Fibroblast of the conjunctiva (primary cell): ENCODE results near the gene MEN1.

Experiments used
- DNase-seq: peaks from one replicate; pipeline ENCODE4 v3.0.0-alpha.2; 2010; ENCODE audit warnings: low read depth

MEN1 gene

DNA sequence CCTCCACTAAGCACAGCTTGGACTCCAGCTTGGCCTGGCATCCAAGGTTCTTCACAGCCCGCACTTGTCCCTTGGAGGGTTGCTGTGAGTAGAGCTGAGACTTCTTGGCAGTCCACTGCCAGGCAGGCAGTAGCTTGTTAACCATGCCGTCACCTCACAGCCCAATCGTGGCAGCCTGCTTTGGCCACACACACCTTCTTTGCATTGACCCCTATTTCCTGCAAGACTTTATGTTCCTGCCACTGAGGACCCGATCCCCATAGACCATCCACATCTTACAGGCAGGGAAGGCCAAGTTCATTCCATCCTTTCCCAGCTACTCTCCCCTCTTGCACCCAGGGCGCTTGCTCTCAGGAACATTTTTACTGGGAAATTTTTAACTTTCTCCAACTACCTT lies 48.1 kb downstream of the MEN1 start:
- DNase-seq = no peak

DNA sequence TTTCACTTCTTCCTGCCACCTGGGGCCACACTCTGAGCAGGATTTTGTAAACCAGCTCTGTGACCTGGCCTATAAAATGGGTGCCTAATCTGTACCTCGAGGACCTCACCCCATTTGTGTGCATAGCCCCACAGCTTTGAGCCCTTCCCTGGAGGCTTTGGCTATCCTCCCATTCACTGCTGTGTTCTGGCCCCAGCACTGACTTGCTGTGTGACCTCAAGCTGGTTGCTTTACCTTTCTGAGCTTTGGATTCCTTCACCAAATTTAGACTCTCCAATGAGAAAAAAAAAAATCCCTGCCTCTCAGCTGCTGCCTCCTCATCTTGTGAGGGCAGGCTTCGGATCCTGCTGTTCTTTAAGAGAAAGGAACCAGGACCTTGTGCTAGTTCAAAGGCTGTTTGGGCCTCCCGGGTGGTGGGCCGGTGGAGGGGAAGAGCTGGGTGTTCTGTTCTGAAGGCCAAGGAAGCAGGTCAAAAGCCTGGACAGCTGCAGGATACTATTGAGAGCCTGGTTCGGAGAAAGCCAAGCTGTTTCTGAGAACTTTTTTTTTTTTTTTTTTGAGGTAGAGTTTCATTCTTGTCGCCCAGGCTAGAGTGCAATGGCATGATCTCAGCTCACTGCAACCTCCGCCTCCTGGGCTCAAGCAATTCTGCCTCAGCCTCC lies 49.5 kb downstream of the MEN1 start:
- DNase-seq = no peak

- peak; percentile 70 for DNase-seq
These were observed 50.3 kb downstream of the MEN1 start, which contains the start of gene PYGM for GRCh38 chr11:64759722-64760719. Gene PYGM (minus strand): TSS chr11:64759974. CDS start chr11:64759898, 76 bp downstream.

DNA sequence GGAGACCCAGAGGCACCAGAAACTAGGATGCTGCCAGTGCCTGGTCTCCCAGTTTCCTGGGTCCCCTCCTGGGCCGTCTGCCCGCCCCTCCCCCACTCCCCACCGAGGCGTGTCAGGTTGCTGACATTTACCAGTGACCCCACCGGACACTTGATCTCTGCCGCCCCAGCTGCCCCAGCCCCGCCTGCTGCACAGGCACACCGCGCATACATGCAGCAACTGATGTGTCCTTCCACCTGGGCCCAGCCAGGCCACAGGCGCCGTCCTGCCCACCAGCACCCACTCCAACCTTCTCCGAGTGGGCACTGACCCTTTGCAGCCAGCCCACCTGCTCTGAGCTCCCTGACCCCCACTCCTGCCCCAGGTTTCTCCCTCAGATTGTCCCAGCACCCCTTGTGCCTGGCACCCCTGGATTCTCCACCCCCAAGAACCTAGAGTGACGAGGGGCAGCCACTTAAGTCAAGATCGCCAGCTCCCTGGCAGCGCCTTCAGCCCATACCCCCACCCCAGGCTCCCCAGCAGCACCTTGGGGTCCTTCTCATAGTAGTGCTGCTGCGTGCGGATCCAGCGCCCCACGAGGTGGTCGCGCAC lies 51.1 kb downstream of the MEN1 start:
- DNase-seq = no peak

DNA sequence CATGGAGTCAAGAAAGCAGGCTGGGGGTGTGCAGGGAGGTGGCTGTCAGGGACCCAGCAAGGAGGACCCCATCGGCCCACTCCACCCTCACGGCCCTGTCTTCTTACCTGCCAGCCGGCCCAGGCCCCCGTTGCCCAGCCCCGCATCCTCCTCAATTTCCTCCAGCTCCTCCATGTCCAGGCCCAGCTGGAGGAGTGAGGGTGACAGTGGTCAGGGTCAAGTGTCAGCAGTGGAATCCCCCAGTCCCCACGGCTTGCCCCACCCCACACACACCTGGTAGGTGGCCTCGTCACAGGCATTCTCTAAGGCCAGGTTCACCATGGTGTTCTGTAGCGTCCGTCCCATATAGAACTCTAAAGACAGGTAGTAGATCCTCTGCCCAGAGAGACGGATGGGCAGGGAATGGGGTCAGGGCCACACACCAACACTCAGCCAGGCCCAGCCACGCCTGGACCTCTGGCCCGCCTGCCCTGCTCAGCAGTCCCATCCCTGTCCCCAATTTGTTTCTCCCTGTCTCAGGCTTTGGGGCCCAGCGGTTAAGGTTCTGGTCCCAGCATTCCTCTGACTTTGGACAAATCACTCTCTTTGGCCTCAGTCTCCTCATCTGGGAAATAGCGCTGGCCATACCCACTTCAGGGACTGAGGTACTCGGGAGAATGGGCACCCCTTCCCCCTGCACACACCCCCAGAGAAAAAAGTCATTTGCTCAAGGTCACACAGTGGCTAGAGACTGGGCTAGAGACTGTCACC lies 51.8 kb downstream of the MEN1 start:
- DNase-seq = no peak

GRCh38 chr11:64757549-64758329 lies 52.6 kb downstream of the MEN1 start:
- DNase-seq = no peak

GRCh38 chr11:64755681-64756361 lies 54.5 kb downstream of the MEN1 start:
- no peak for DNase-seq

DNA sequence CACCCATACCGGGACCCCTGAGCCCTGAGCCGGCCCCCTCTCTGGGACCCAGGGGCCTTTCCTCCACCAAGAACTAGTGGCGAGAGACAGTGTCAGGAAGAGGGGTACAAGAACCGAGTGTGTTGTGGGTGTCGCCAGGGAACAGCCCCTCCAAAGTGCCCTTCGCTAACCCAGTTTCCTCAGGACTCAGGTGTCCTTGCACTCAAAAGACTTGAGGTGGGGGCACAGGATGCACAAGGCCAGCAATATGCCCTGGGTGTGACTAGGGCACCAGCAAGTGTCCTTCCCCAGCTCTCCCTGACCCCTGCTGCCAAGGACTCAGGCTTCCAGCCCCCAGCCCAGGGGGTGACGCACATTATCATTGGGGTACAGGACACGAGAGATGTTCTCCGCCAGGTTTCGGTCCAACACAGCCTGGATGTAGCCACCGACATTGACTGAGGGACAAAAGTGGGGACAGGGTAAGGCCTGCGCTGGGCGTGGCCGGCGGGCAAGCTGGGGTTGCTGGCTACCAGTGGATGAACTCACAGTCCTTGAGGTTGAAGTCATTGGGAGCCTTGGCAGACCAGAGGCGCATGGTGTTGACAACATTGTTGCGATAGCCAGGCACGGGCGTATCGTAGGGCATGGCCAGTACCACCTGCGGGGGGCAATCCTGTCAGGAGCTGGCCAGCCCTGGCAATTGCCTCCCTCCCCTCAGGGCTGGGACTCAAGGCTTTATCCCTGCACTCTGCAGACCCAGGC lies 55.3 kb downstream of the MEN1 start:
- DNase-seq = no peak

DNA sequence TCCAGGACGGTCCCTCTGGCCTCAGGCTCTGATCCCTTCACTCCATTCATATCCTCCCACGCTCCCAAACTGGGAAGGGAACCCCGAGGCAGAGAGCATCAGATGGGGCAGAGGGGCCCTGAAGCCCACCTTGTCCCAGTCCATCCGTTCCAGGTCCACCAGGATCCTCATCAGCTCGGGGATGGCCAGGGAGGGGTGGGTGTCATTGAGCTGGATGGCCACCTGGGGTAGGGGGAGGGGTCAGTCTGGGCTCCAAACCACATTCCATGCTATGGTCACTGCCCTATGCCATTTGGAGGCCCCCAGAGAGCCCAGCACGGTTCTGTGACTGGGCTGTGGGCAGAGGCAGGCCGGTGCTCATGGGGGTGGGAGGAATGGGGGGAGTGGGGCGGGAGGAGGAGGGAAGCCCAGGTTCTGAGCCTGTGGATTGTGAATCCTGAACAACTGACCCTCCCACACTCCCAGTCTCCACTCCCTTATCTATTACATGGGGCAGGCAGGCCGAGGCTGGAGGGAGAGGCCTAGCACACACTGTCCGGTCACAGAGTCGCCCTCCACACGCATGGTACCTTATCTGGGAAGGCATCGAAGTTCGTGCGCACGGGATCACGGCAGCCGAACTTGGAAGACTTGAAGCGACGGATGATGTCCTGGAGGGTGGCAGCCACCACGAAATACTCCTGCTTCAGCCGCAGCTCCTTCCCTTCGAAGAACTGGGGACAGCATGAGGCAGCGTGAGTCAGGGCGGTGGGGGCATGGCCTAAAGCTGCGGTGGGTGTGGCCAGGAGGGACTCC lies 56.0 kb downstream of the MEN1 start:
- no peak for DNase-seq
